HepG2 (cell line): ENCODE results near the gene AQP7. TPM values are rescaled to one million over a fixed set of nuclear protein-coding genes. Genes with fewer than 3 reads are reported as not detected.
A peak's percentile ranks its signal among the peaks of the same experiment; 100 is the strongest.

Source experiments
- AGO2 ChIP-seq: fragments of 200-400 bp; formaldehyde crosslinking; optimal IDR thresholded peaks from 2 replicates; pipeline ENCODE3; 2017; ENCODE audit warnings: mild to moderate bottlenecking, low read depth, low read length, moderate library complexity
- ARID3A ChIP-seq: IDR thresholded peaks from 2 replicates; pipeline ENCODE4 v1.6.1; 2012; ENCODE audit warnings: low read depth, low read length, improper control_type of control experiment
- KMT2B ChIP-seq: IDR thresholded peaks from 2 replicates; pipeline ENCODE4 v1.6.1; 2016; ENCODE audit warnings: missing genetic modification reagents, missing compliant biosample characterization
- MXI1 ChIP-seq: IDR thresholded peaks from 3 replicates; pipeline ENCODE4 v1.6.1; 2012; ENCODE audit warnings: low read depth, low read length, inconsistent platforms, borderline replicate concordance
- MYC ChIP-seq: sonication (generic); formaldehyde crosslinking; IDR thresholded peaks from 2 replicates; pipeline ENCODE4 v1.9.0; 2021; ENCODE audit warnings: missing genetic modification reagents, borderline replicate concordance
- NBN ChIP-seq: fragments of 450-650 bp; conservative IDR thresholded peaks from 2 replicates; pipeline ENCODE4 v1.6.1; 2017
- PHB2 ChIP-seq: fragments of 450-650 bp; IDR thresholded peaks from 2 replicates; pipeline ENCODE4 v1.6.1; 2018; ENCODE audit not compliant: partially characterized antibody
- PHF5A ChIP-seq: IDR thresholded peaks from one replicate; pipeline ENCODE4 v1.6.1; 2018; ENCODE audit warnings: low read depth, missing genetic modification reagents; ENCODE audit not compliant: unreplicated experiment
- PTBP1 ChIP-seq: fragments of 200-400 bp; formaldehyde crosslinking; IDR thresholded peaks from 2 replicates; pipeline ENCODE4 v1.6.1; 2018; ENCODE audit warnings: low read length, low read depth; ENCODE audit not compliant: poor library complexity, severe bottlenecking
- REL ChIP-seq: sonication (generic); formaldehyde crosslinking; conservative IDR thresholded peaks from 2 replicates; pipeline ENCODE4 v1.8.0; 2022; ENCODE audit warnings: mild to moderate bottlenecking, missing genetic modification reagents, moderate library complexity
- REPIN1 ChIP-seq: sonication (generic); formaldehyde crosslinking; IDR thresholded peaks from 2 replicates; pipeline ENCODE4 v1.8.0; 2022; ENCODE audit warnings: missing genetic modification reagents, low read depth, mild to moderate bottlenecking, borderline replicate concordance
- REST ChIP-seq, 2 experiments: IDR thresholded peaks; 2 replicates each; pipeline ENCODE4 v1.6.1; 2011 to 2012; ENCODE audit warnings: low read length in 2 of 2, borderline replicate concordance in 1 of 2, low read depth in 1 of 2, mild to moderate bottlenecking in 1 of 2, moderate library complexity in 1 of 2
- RFXAP ChIP-seq: sonication (generic); formaldehyde crosslinking; IDR thresholded peaks from 2 replicates; pipeline ENCODE4 v1.4.0; 2020; ENCODE audit warnings: missing genetic modification reagents, borderline replicate concordance
- SIX4 ChIP-seq: sonication (generic); formaldehyde crosslinking; IDR thresholded peaks from 2 replicates; pipeline ENCODE4 v1.4.0; 2020; ENCODE audit warnings: missing genetic modification reagents
- SNAI1 ChIP-seq: sonication (generic); formaldehyde crosslinking; IDR thresholded peaks from 2 replicates; pipeline ENCODE4 v1.5.0; 2020; ENCODE audit warnings: mild to moderate bottlenecking, missing genetic modification reagents, borderline replicate concordance
- SP2 ChIP-seq: sonication (generic); formaldehyde crosslinking; IDR thresholded peaks from 2 replicates; pipeline ENCODE4 v1.5.1; 2020; ENCODE audit warnings: mild to moderate bottlenecking, missing genetic modification reagents
- SUZ12 ChIP-seq: fragments of 150-350 bp; IDR thresholded peaks from 2 replicates; pipeline ENCODE4 v1.6.1; 2014; ENCODE audit warnings: low read depth, low read length
- THYN1 ChIP-seq: sonication (generic); formaldehyde crosslinking; IDR thresholded peaks from 2 replicates; pipeline ENCODE4 v1.8.1; 2023; ENCODE audit warnings: low read depth, mild to moderate bottlenecking, moderate library complexity, missing genetic modification reagents, borderline replicate concordance
- ZFAT ChIP-seq: sonication (generic); formaldehyde crosslinking; conservative IDR thresholded peaks from 2 replicates; pipeline ENCODE4 v1.8.1; 2023; ENCODE audit warnings: missing genetic modification reagents, inconsistent platforms
- ZNF20 ChIP-seq: sonication (generic); formaldehyde crosslinking; IDR thresholded peaks from 2 replicates; pipeline ENCODE4 v1.4.0; 2020; ENCODE audit warnings: mild to moderate bottlenecking, moderate library complexity, missing genetic modification reagents
- ZNF468 ChIP-seq: sonication (generic); formaldehyde crosslinking; IDR thresholded peaks from 2 replicates; pipeline ENCODE4 v1.8.0; 2022; ENCODE audit warnings: mild to moderate bottlenecking, moderate library complexity, missing genetic modification reagents
- ZNF557 ChIP-seq: sonication (generic); formaldehyde crosslinking; IDR thresholded peaks from 2 replicates; pipeline ENCODE4 v1.4.0; 2020; ENCODE audit warnings: missing genetic modification reagents
- ZNF747 ChIP-seq: sonication (generic); formaldehyde crosslinking; IDR thresholded peaks from 2 replicates; pipeline ENCODE4 v1.8.1; 2023; ENCODE audit warnings: missing genetic modification reagents, mild to moderate bottlenecking, borderline replicate concordance
- ZNF773 ChIP-seq: sonication (generic); formaldehyde crosslinking; IDR thresholded peaks from 2 replicates; pipeline ENCODE4 v1.4.0; 2020; ENCODE audit warnings: missing genetic modification reagents, borderline replicate concordance
- ZNF83 ChIP-seq: sonication (generic); formaldehyde crosslinking; IDR thresholded peaks from 2 replicates; pipeline ENCODE4 v1.4.0; 2020; ENCODE audit warnings: missing genetic modification reagents, mild to moderate bottlenecking, borderline replicate concordance
- ZNF883 ChIP-seq: sonication (generic); formaldehyde crosslinking; IDR thresholded peaks from 2 replicates; pipeline ENCODE4 v1.5.1; 2020; ENCODE audit warnings: mild to moderate bottlenecking, missing genetic modification reagents; ENCODE audit errors: not compliant biosample characterization
- polyA plus RNA-seq, 8 experiments: library from polyadenylated mRNA; depleted of rRNA in 3 of 8; stranded (reverse) in 7 of 8; unstranded in 1 of 8; fragments of >200 nt; fragmentation: Illumina TruSeq in 4 of 8; extraction: Trizol in 4 of 8; gene quantifications; 2 replicates each; pipeline versions ENCODE4 v1.2.1 to v1.2.3, GENCODE V29; 2011 to 2016; ENCODE audit warnings: low read depth in 4 of 8, missing spikeins in 1 of 8, mixed read lengths in 1 of 8; ENCODE audit not compliant: insufficient read depth in 1 of 8
- total RNA-seq, 5 experiments: library from RNA; depleted of rRNA; stranded (reverse); fragments of >200 nt; fragmentation: Illumina TruSeq; extraction: Trizol; gene quantifications; 2 replicates each; pipeline ENCODE4 v1.2.3, GENCODE V29; 2016; ENCODE audit warnings: low read depth in 1 of 5

AQP7 gene
- total and polyA plus RNA-seq, 2 of the 13 experiments (the other 11 are each of a cell fraction or from before 2014, with no cell fraction given), result 1.9 to 2.1 TPM

GRCh38 chr9:33446946-33447798 lies 44.8 kb upstream of the AQP7 start, which contains the start of gene AQP3 (continued):
- TF ChIP-seq REST (IDR thresholded peaks at IDR 0.05; ENCODE audit: borderline replicate concordance in 1 of 2, low read depth in 1 of 2, low read length in 2 of 2) (no peak), THYN1 (CRISPR knock-in tag) (no peak), ZNF468 (CRISPR knock-in tag) (no peak), SP2 (no peak), ZNF747 (no peak), SNAI1 (no peak), SIX4 (CRISPR knock-in tag) (no peak), REL (no peak), ZNF883 (no peak), MYC (CRISPR knock-in tag) (peak; percentile 17; the same call in 1 of the 2 replicates), PTBP1 (no peak), NBN (no peak), ZFAT (CRISPR knock-in tag) (no peak), ZNF83 (no peak), PHB2 (no peak), SUZ12 (no peak), KMT2B (CRISPR knock-in tag) (no peak), PHF5A (CRISPR knock-in tag) (no peak), RFXAP (CRISPR knock-in tag) (no peak), ZNF773 (CRISPR knock-in tag) (no peak), AGO2 (no peak), MXI1 (peak; percentile 34; the same call in 1 of the 3 replicates), REPIN1 (CRISPR knock-in tag) (no peak), ARID3A (no peak), ZNF20 (no peak), ZNF557 (CRISPR knock-in tag) (no peak)
